MM.1S (cell line): ENCODE results near the gene OR2M4.

ENCODE experiments used
- DNase-seq: peaks from one replicate; pipeline ENCODE4 v3.0.0-alpha.2; 2015
- H2AFZ ChIP-seq: fragments of 300-600 bp; sonication (generic); 2 replicates; pipeline ENCODE4 v1.6.0; 2016; ENCODE audit warnings: antibody characterized with exemption, low read length
- H3F3A ChIP-seq: fragments of 300-600 bp; sonication (generic); 2 replicates; pipeline ENCODE4 v1.6.1; 2016; ENCODE audit warnings: mild to moderate bottlenecking, antibody characterized with exemption, low read length, moderate library complexity, mixed read lengths; ENCODE audit not compliant: insufficient read depth
- H3K27ac ChIP-seq: fragments of 300-600 bp; sonication (generic); 2 replicates; pipeline ENCODE4 v1.5.1; 2016; ENCODE audit warnings: mild to moderate bottlenecking, low read length
- H3K27me3 ChIP-seq: fragments of 300-600 bp; sonication (generic); replicated peaks from 2 replicates; pipeline ENCODE4 v1.6.0; 2016; ENCODE audit warnings: low read length; ENCODE audit not compliant: insufficient read depth
- H3K36me3 ChIP-seq: fragments of 300-600 bp; sonication (generic); replicated peaks from 2 replicates; pipeline ENCODE4 v1.6.1; 2016; ENCODE audit warnings: mild to moderate bottlenecking, low read length, mixed read lengths; ENCODE audit not compliant: insufficient read depth
- H3K4me1 ChIP-seq: fragments of 300-600 bp; sonication (generic); 2 replicates; pipeline ENCODE4 v1.6.1; 2016; ENCODE audit warnings: low read length, mixed read lengths
- H3K4me2 ChIP-seq: fragments of 300-600 bp; sonication (generic); 2 replicates; pipeline ENCODE4 v1.6.0; 2016; ENCODE audit warnings: low read depth, low read length
- H3K4me3 ChIP-seq: fragments of 300-600 bp; sonication (generic); 2 replicates; pipeline ENCODE4 v1.5.1; 2016; ENCODE audit warnings: low read length, mixed read lengths
- H3K79me2 ChIP-seq: fragments of 300-600 bp; sonication (generic); 2 replicates; pipeline ENCODE4 v1.6.1; 2016; ENCODE audit warnings: mixed run types, low read length, mixed read lengths
- H3K9ac ChIP-seq: fragments of 300-600 bp; sonication (generic); 2 replicates; pipeline ENCODE4 v1.6.1; 2016; ENCODE audit warnings: low read length, mixed read lengths
- H3K9me2 ChIP-seq: fragments of 300-600 bp; sonication (generic); replicated peaks from 2 replicates; pipeline ENCODE4 v1.6.1; 2016; ENCODE audit warnings: mild to moderate bottlenecking, low read length, mixed read lengths; ENCODE audit not compliant: insufficient read depth
- H3K9me3 ChIP-seq: fragments of 300-600 bp; sonication (generic); replicated peaks from 2 replicates; pipeline ENCODE4 v1.6.1; 2016; ENCODE audit warnings: mild to moderate bottlenecking, low read length, mixed read lengths; ENCODE audit not compliant: insufficient read depth
- H4K20me1 ChIP-seq: fragments of 300-600 bp; sonication (generic); 2 replicates; pipeline ENCODE4 v1.6.1; 2016; ENCODE audit warnings: mild to moderate bottlenecking, low read length, moderate library complexity, mixed read lengths; ENCODE audit not compliant: insufficient read depth
- CTCF ChIP-seq: fragments of 300-600 bp; sonication (generic); IDR thresholded peaks from 2 replicates; pipeline ENCODE4 v1.5.1; 2016; ENCODE audit warnings: antibody characterized with exemption, low read length, mixed read lengths
- EZH2 ChIP-seq: fragments of 300-600 bp; sonication (generic); optimal IDR thresholded peaks from 2 replicates; pipeline ENCODE3; 2017; ENCODE audit warnings: low read depth, mild to moderate bottlenecking, antibody characterized with exemption, low read length, mixed read lengths
- EZH2phosphoT487 ChIP-seq: fragments of 300-600 bp; sonication (generic); IDR thresholded peaks from 2 replicates; pipeline ENCODE4 v1.6.1; 2018; ENCODE audit warnings: antibody characterized with exemption, low read length

Gene OR2M4

GRCh38 chr1:248277876-248278275 is 46.7 kb downstream of the OR2M4 start, which contains the start of gene OR2T33:
OR2T33 (minus strand) TSS chr1:248277976; CDS start chr1:248273814, 4,162 bp downstream.
- no peak within 1 kb of the TSS for H2AFZ ChIP-seq
- H3K4me2 ChIP-seq, result no peak within 1 kb of the TSS
- no peak within 1 kb of the TSS for H3K9ac ChIP-seq
- no peaks in the 10 kb centered on the region for H4K20me1 ChIP-seq
- H3K9me3 ChIP-seq, result no peaks in the 10 kb centered on the region
- TF ChIP-seq EZH2 (no peak), CTCF (no peak), EZH2phosphoT487 (no peak)
- no peaks in the 10 kb centered on the region for H3K9me2 ChIP-seq
- no peak within 1 kb of the TSS for H3K4me3 ChIP-seq
- no peaks in the 10 kb centered on the region for H3F3A ChIP-seq
- no peaks in the 10 kb centered on the region for H3K27me3 ChIP-seq
- no peaks in the 10 kb centered on the region for H3K79me2 ChIP-seq
- no peaks in the 10 kb centered on the region for H3K4me1 ChIP-seq
- no peaks in the 10 kb centered on the region for H3K36me3 ChIP-seq
- no peak for DNase-seq
- no peak within 1 kb of the TSS for H3K27ac ChIP-seq

- no peaks in the 10 kb centered on the region for H3K27me3 ChIP-seq
- H3F3A ChIP-seq, result no peaks in the 10 kb centered on the region
- no peak for DNase-seq
- TF ChIP-seq CTCF, result no peak
- no peak overlapping the region for H3K4me2 ChIP-seq
- H3K4me1 ChIP-seq, result no peaks in the 10 kb centered on the region
- no peak overlapping the region for H3K9ac ChIP-seq
- no peak overlapping the region for H2AFZ ChIP-seq
- H3K9me3 ChIP-seq, result no peaks in the 10 kb centered on the region
- no peak overlapping the region for H3K27ac ChIP-seq
- H3K9me2 ChIP-seq, result no peaks in the 10 kb centered on the region
- H3K79me2 ChIP-seq, result no peaks in the 10 kb centered on the region
- H4K20me1 ChIP-seq, result no peaks in the 10 kb centered on the region
- H3K4me3 ChIP-seq, result no peak overlapping the region
- H3K36me3 ChIP-seq, result no peaks in the 10 kb centered on the region
Observed at GRCh38 chr1:248288391-248288790, 57.2 kb downstream of the OR2M4 start.
